Neural cell (in vitro differentiated cells): ENCODE results near the gene NOTCH3. TPM values are rescaled to one million over a fixed set of nuclear protein-coding genes. Genes with fewer than 3 reads are reported as not detected.

Experiments
- H2AFZ ChIP-seq: fragments of 200-600, 300-800 bp; sonication (generic), shearing (Covaris generic); 2 replicates; pipeline ENCODE4 v1.6.0; 2014; ENCODE audit warnings: low read depth, mild to moderate bottlenecking, antibody characterized with exemption, low read length, moderate library complexity
- H3F3A ChIP-seq: fragments of 200-600 bp; shearing (Covaris generic); 2 replicates; pipeline ENCODE4 v1.6.1; 2016; ENCODE audit warnings: mild to moderate bottlenecking, moderate library complexity, mixed read lengths, antibody characterized with exemption, low read length; ENCODE audit not compliant: insufficient read depth, poor library complexity, severe bottlenecking
- H3K27ac ChIP-seq: fragments of 200-600, 300-800 bp; sonication (generic), shearing (Covaris generic); 2 replicates; pipeline ENCODE4 v1.5.1; 2014; ENCODE audit warnings: mild to moderate bottlenecking, low read length, moderate library complexity
- H3K27me3 ChIP-seq: fragments of 300-800, 200-600 bp; sonication (generic), shearing (Covaris generic); 2 replicates; pipeline ENCODE4 v1.6.0; 2014; ENCODE audit warnings: mild to moderate bottlenecking, low read depth, low read length, moderate library complexity; ENCODE audit not compliant: insufficient read depth
- H3K36me3 ChIP-seq: fragments of 300-800, 200-600 bp; sonication (generic), shearing (Covaris generic); 2 replicates; pipeline ENCODE4 v1.5.1; 2014; ENCODE audit warnings: mild to moderate bottlenecking, antibody characterized with exemption, low read length, moderate library complexity; ENCODE audit not compliant: insufficient read depth
- H3K4me2 ChIP-seq: fragments of 300-800, 200-600 bp; sonication (generic), shearing (Covaris generic); 2 replicates; pipeline ENCODE4 v1.6.0; 2014; ENCODE audit warnings: mild to moderate bottlenecking, low read length
- H3K4me3 ChIP-seq: fragments of 300-800, 200-600 bp; sonication (generic), shearing (Covaris generic); 2 replicates; pipeline ENCODE4 v1.5.1; 2014; ENCODE audit warnings: mild to moderate bottlenecking, low read length, moderate library complexity
- H3K79me2 ChIP-seq: fragments of 200-600 bp; shearing (Covaris generic); replicated peaks from 2 replicates; pipeline ENCODE4 v1.6.0; 2014; ENCODE audit warnings: mild to moderate bottlenecking, low read length, moderate library complexity; ENCODE audit not compliant: insufficient read depth
- H3K9ac ChIP-seq: fragments of 300-800, 200-600 bp; sonication (generic), shearing (Covaris generic); 2 replicates; pipeline ENCODE4 v1.6.1; 2016; ENCODE audit warnings: mild to moderate bottlenecking, low read length, mixed read lengths
- H3K9me2 ChIP-seq: fragments of 200-600 bp; shearing (Covaris generic); 2 replicates; pipeline ENCODE4 v1.6.1; 2016; ENCODE audit warnings: mild to moderate bottlenecking, low read length, mixed read lengths; ENCODE audit not compliant: insufficient read depth
- H3K9me3 ChIP-seq: fragments of 200-600, 300-800 bp; sonication (generic), shearing (Covaris generic); 2 replicates; pipeline ENCODE4 v1.6.1; 2016; ENCODE audit warnings: mild to moderate bottlenecking, mixed run types, low read length, moderate library complexity, mixed read lengths
- H4K20me1 ChIP-seq: fragments of 200-600 bp; shearing (Covaris generic); 2 replicates; pipeline ENCODE4 v1.6.1; 2016; ENCODE audit warnings: mild to moderate bottlenecking, mixed run types; ENCODE audit not compliant: insufficient read depth
- EP300 ChIP-seq: fragments of 450-650 bp; conservative IDR thresholded peaks from 2 replicates; pipeline ENCODE4 v1.6.1; 2014; ENCODE audit warnings: antibody characterized with exemption, mild to moderate bottlenecking, moderate library complexity; ENCODE audit not compliant: poor library complexity, severe bottlenecking
- EZH2 ChIP-seq: fragments of 200-600, 300-800 bp; shearing (Covaris generic), sonication (generic); IDR thresholded peaks from 2 replicates; pipeline ENCODE4 v1.6.1; 2014; ENCODE audit warnings: antibody characterized with exemption, low read length, borderline replicate concordance, mild to moderate bottlenecking; ENCODE audit not compliant: insufficient read depth, poor library complexity, severe bottlenecking
- MXI1 ChIP-seq: fragments of 450-650 bp; conservative IDR thresholded peaks from 2 replicates; pipeline ENCODE4 v1.6.1; 2014; ENCODE audit warnings: antibody characterized with exemption, mild to moderate bottlenecking; ENCODE audit not compliant: poor library complexity, severe bottlenecking
- POLR2AphosphoS5 ChIP-seq: IDR thresholded peaks from 2 replicates; pipeline ENCODE4 v1.6.1; 2012
- RAD21 ChIP-seq: fragments of 450-650 bp; conservative IDR thresholded peaks from 2 replicates; pipeline ENCODE4 v1.6.1; 2014; ENCODE audit warnings: antibody characterized with exemption, mild to moderate bottlenecking, moderate library complexity
- SMC3 ChIP-seq: fragments of 450-650 bp; conservative IDR thresholded peaks from 2 replicates; pipeline ENCODE4 v1.6.1; 2014; ENCODE audit warnings: antibody characterized with exemption, mild to moderate bottlenecking, moderate library complexity; ENCODE audit not compliant: poor library complexity
- TAF1 ChIP-seq: IDR thresholded peaks from 2 replicates; pipeline ENCODE4 v1.6.1; 2012; ENCODE audit warnings: low read depth
- polyA plus RNA-seq: library from polyadenylated mRNA; depleted of rRNA; stranded (reverse); fragments of >200 nt; gene quantifications from 2 replicates; pipeline ENCODE4 v1.2.3, GENCODE V29; 2014
- TF ChIP-seq, protein P1 (sequence below): IDR thresholded peaks from 2 replicates; pipeline ENCODE4 v1.6.1; 2012; ENCODE audit warnings: borderline replicate concordance
- TF ChIP-seq, protein P2 (sequence below): fragments of 450-650 bp; IDR thresholded peaks from 2 replicates; pipeline ENCODE4 v1.5.1; 2014; ENCODE audit warnings: antibody characterized with exemption, mild to moderate bottlenecking, moderate library complexity; ENCODE audit not compliant: poor library complexity, severe bottlenecking

NOTCH3 gene
- polyA plus RNA-seq, 1 donor from 2014 or later, result 0.21 TPM

DNA sequence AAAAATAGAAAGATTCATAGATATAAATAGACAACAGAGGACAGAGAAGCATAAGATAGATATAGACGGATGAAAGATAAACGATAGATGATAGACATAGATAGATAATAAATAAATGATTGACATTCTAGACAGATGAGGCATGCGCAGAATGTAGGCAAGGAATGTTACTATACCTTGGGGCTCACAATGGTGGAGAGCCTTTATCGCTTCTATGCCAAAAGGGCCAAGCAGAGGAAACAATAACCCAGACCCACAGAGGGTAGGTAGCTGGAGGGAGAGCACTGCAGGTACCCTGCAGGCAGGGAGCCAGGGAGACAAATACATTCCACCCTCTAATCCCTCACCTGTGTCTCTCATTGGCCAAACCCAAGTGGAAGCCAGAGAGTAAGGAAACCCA, 44.4 kb downstream of the NOTCH3 start:
- no peaks in the 10 kb centered on the region for H4K20me1 ChIP-seq
- no peak overlapping the region for H3K27ac ChIP-seq
- no peak for TF ChIP-seq SMC3
- no peak for TF ChIP-seq RAD21
- TF ChIP-seq, protein P1, sequence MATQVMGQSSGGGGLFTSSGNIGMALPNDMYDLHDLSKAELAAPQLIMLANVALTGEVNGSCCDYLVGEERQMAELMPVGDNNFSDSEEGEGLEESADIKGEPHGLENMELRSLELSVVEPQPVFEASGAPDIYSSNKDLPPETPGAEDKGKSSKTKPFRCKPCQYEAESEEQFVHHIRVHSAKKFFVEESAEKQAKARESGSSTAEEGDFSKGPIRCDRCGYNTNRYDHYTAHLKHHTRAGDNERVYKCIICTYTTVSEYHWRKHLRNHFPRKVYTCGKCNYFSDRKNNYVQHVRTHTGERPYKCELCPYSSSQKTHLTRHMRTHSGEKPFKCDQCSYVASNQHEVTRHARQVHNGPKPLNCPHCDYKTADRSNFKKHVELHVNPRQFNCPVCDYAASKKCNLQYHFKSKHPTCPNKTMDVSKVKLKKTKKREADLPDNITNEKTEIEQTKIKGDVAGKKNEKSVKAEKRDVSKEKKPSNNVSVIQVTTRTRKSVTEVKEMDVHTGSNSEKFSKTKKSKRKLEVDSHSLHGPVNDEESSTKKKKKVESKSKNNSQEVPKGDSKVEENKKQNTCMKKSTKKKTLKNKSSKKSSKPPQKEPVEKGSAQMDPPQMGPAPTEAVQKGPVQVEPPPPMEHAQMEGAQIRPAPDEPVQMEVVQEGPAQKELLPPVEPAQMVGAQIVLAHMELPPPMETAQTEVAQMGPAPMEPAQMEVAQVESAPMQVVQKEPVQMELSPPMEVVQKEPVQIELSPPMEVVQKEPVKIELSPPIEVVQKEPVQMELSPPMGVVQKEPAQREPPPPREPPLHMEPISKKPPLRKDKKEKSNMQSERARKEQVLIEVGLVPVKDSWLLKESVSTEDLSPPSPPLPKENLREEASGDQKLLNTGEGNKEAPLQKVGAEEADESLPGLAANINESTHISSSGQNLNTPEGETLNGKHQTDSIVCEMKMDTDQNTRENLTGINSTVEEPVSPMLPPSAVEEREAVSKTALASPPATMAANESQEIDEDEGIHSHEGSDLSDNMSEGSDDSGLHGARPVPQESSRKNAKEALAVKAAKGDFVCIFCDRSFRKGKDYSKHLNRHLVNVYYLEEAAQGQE, result no peak
- no peak for TF ChIP-seq POLR2AphosphoS5
- no peak for TF ChIP-seq MXI1
- no peak for TF ChIP-seq EP300
- TF ChIP-seq EZH2, result no peak
- no peak for TF ChIP-seq TAF1
- TF ChIP-seq, protein P2, sequence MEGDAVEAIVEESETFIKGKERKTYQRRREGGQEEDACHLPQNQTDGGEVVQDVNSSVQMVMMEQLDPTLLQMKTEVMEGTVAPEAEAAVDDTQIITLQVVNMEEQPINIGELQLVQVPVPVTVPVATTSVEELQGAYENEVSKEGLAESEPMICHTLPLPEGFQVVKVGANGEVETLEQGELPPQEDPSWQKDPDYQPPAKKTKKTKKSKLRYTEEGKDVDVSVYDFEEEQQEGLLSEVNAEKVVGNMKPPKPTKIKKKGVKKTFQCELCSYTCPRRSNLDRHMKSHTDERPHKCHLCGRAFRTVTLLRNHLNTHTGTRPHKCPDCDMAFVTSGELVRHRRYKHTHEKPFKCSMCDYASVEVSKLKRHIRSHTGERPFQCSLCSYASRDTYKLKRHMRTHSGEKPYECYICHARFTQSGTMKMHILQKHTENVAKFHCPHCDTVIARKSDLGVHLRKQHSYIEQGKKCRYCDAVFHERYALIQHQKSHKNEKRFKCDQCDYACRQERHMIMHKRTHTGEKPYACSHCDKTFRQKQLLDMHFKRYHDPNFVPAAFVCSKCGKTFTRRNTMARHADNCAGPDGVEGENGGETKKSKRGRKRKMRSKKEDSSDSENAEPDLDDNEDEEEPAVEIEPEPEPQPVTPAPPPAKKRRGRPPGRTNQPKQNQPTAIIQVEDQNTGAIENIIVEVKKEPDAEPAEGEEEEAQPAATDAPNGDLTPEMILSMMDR, result no peak
- H2AFZ ChIP-seq, result no peak overlapping the region
- no peaks in the 10 kb centered on the region for H3K36me3 ChIP-seq
- no peak overlapping the region for H3K4me3 ChIP-seq
- H3K79me2 ChIP-seq, result no peaks in the 10 kb centered on the region
- H3K9me3 ChIP-seq, result peaks cover 9% of the 10 kb centered on the region
- H3K9ac ChIP-seq, result no peak overlapping the region
- H3K4me2 ChIP-seq, result no peak overlapping the region
- no peaks in the 10 kb centered on the region for H3K27me3 ChIP-seq
- H3K9me2 ChIP-seq, result no peaks in the 10 kb centered on the region
- H3F3A ChIP-seq, result no peaks in the 10 kb centered on the region

DNA sequence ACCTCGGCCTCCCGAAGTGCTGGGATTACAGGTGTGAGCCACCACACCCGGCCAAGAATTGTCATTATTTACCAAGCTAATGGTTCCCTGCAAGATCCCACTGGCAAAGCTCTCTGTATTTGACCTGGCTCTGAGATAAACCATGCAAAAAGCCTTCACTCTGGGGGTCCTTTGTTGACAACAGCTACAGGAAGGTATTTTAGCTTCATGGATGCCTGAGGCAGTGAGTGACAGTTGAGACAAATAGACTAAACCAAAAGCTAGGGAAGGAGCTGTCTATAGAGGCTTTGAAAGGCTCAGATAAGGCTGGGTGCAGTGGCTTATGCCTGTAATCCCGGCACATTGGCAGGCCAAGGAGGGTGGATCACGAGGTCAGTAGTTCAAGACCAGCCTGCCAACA, 45.5 kb downstream of the NOTCH3 start:
- H4K20me1 ChIP-seq, result no peaks in the 10 kb centered on the region
- TF ChIP-seq RAD21 (no peak), MXI1 (no peak), EZH2 (no peak), EP300 (no peak), POLR2AphosphoS5 (no peak), SMC3 (no peak), TAF1 (no peak)
- TF ChIP-seq, protein P1, result no peak
- TF ChIP-seq, protein P2, result no peak
- H3K4me2 ChIP-seq, result no peak overlapping the region

More for the DNA sequence above, 45.5 kb downstream of the NOTCH3 start:
- H3K27me3 ChIP-seq, result no peaks in the 10 kb centered on the region
- no peaks in the 10 kb centered on the region for H3F3A ChIP-seq
- H3K9me2 ChIP-seq, result no peaks in the 10 kb centered on the region
- H3K79me2 ChIP-seq, result no peaks in the 10 kb centered on the region
- peaks cover 9% of the 10 kb centered on the region for H3K9me3 ChIP-seq
- H3K9ac ChIP-seq, result no peak overlapping the region
- H2AFZ ChIP-seq, result no peak overlapping the region
- no peak overlapping the region for H3K4me3 ChIP-seq
- H3K27ac ChIP-seq, result no peak overlapping the region
- H3K36me3 ChIP-seq, result no peaks in the 10 kb centered on the region
